Left hindlimb (tissue), 1 donor: ENCODE results near the gene NR2F1.
A peak's percentile ranks its signal among the peaks of the same experiment; 100 is the strongest.

ENCODE experiments used
- DNase-seq: peaks from one replicate; pipeline ENCODE4 v3.0.0-alpha.2; 2018

Gene NR2F1

GRCh38 chr5:93604644-93605515, 21.9 kb downstream of the NR2F1 start:
- DNase-seq, result no peak

GRCh38 chr5:93606382-93606752, 23.3 kb downstream of the NR2F1 start:
- no peak for DNase-seq

GRCh38 chr5:93607367-93608258, 24.6 kb downstream of the NR2F1 start:
- no peak for DNase-seq

- DNase-seq, result no peak
These were observed 25.8 kb downstream of the NR2F1 start for GRCh38 chr5:93608855-93609254.

GRCh38 chr5:93609762-93610161, 26.7 kb downstream of the NR2F1 start:
- no peak for DNase-seq

GRCh38 chr5:93610581-93611272, 27.7 kb downstream of the NR2F1 start:
- no peak for DNase-seq

GRCh38 chr5:93611273-93611975, 28.4 kb downstream of the NR2F1 start:
- no peak for DNase-seq

GRCh38 chr5:93611976-93612854, 29.2 kb downstream of the NR2F1 start:
- DNase-seq, result peak; percentile 78

GRCh38 chr5:93612855-93613243, 29.8 kb downstream of the NR2F1 start:
- no peak for DNase-seq

GRCh38 chr5:93616538-93617174, 33.6 kb downstream of the NR2F1 start:
- no peak for DNase-seq

GRCh38 chr5:93620487-93621326, 37.7 kb downstream of the NR2F1 start:
- DNase-seq, result peak; percentile 72

- peak; percentile 74 for DNase-seq
These were observed 38.3 kb downstream of the NR2F1 start for GRCh38 chr5:93621327-93621798.

GRCh38 chr5:93622240-93622885, 39.3 kb downstream of the NR2F1 start:
- DNase-seq, result no peak

- no peak for DNase-seq
These were observed 40.1 kb downstream of the NR2F1 start for GRCh38 chr5:93623153-93623552.

GRCh38 chr5:93626801-93627200, 43.8 kb downstream of the NR2F1 start:
- no peak for DNase-seq

GRCh38 chr5:93632327-93632726, 49.3 kb downstream of the NR2F1 start:
- no peak for DNase-seq

GRCh38 chr5:93635991-93636390, 53.0 kb downstream of the NR2F1 start:
- DNase-seq, result no peak

GRCh38 chr5:93636837-93637236, 53.8 kb downstream of the NR2F1 start:
- no peak for DNase-seq

GRCh38 chr5:93637697-93638096, 54.7 kb downstream of the NR2F1 start:
- DNase-seq, result no peak
